ENCODE measurements around the gene SLC30A10. TPM values are rescaled to one million over a fixed set of nuclear protein-coding genes. Genes with fewer than 3 reads are reported as not detected.
"Not testable (repeated sequence)": the region's sequence is repeated elsewhere in the genome, so short reads cannot be mapped to it uniquely, and the experiment has no call there.

The SLC30A10 gene
- total RNA-seq, 2 experiments from 2014 or later = not detected

DNA sequence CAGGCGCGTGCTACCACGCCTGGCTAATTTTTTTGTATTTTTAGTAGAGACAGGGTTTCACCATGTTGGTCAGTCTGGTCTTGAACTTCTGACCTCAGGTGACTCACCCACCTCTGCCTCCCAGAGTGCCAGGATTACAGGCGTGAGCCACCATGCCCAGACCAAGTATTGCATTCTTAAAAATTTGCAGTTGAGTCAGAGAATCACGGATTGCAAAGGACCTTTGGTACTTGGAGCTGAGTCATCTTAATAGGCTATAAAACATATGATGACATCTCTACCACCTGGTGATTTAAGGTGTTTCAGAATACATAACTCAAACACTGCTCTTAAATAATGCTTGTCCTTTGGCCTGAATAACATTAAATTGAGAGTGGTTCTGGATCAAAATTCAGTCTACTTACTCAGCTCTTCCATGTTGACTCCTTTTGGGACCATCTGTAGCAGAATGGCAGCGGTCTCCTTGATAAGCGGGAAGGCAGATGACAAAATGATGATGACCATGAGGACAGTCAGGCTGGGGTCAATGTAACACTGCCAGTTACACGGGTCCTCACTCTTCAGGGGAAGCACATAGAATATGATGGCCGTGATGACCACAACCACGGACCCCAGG lies 10.4 kb downstream of the SLC30A10 start:
- peaks cover 11% of the 10 kb centered on the region for H3K27me3 Mint-ChIP-seq (ENCODE audit: low read depth)
- intact Hi-C loops (cut with micrococcal nuclease) = no loop called here
- H3K27ac Mint-ChIP-seq = no peak overlapping the region
- no peak overlapping the region for H3K4me3 Mint-ChIP-seq
- no peaks in the 10 kb centered on the region for H3K9me3 Mint-ChIP-seq
- no peak for DNase-seq
- H3K4me1 Mint-ChIP-seq (ENCODE audit: low read depth) = no peaks in the 10 kb centered on the region
- H3K36me3 Mint-ChIP-seq (ENCODE audit: low read depth) = no peaks in the 10 kb centered on the region
- CTCF ChIA-PET = interaction anchor here (0.6 kb wide), 1 partner anchor 1078 kb away, joined by 4 read pairs; no protein-coding TSS in a partner anchor

DNA sequence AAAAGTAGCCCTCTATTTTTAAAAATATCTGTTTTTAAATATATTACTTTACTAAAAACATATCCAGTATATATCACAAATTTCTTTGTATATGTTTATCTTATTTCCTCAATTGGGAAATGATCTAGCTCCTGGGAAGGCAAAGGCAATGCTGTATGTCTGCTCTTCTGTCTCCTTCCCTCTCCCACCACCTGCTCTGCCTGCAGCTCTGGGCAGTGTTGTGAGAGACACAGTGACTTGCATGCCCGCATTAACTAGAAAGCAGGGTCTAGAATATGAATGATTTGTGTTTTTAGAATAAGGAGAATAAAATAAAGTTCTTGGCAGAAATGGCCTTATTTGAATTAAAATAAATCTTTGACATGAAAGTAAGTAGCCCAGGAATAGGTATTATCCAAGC lies 11.1 kb downstream of the SLC30A10 start:
- DNase-seq = no peak
- Mint-ChIP-seq H3K27ac (no peak overlapping the region), H3K27me3 (ENCODE audit: low read depth) (peaks cover 7% of the 10 kb centered on the region), H3K36me3 (ENCODE audit: low read depth) (no peaks in the 10 kb centered on the region), H3K4me3 (no peak overlapping the region), H3K4me1 (ENCODE audit: low read depth) (no peaks in the 10 kb centered on the region), H3K9me3 (no peaks in the 10 kb centered on the region)
- CTCF ChIA-PET = interaction anchor here (0.6 kb wide), 1 partner anchor 1078 kb away, joined by 4 read pairs; no protein-coding TSS in a partner anchor
- intact Hi-C loops (cut with micrococcal nuclease) = no loop called here

DNA sequence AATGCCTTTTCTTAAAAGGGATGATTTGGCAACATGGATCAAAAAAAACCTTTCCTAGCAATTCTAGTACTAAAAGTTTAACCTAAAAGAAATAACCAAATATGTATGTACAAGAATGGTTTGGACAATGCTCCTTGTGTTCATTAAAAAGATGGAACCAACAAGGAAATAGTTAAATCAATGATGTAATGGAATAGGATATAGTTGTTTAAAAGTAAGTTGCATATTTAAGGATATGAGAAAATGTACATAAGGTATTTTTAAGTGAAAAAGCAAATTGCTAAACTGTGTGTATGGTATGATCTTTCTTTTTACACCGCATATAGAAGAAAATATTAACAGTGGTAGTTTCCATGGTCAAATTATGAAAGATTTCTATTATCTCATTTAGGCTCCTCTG lies 12.1 kb downstream of the SLC30A10 start:
- CTCF ChIA-PET = no interaction called here
- no peak overlapping the region for H3K4me3 Mint-ChIP-seq

DNA sequence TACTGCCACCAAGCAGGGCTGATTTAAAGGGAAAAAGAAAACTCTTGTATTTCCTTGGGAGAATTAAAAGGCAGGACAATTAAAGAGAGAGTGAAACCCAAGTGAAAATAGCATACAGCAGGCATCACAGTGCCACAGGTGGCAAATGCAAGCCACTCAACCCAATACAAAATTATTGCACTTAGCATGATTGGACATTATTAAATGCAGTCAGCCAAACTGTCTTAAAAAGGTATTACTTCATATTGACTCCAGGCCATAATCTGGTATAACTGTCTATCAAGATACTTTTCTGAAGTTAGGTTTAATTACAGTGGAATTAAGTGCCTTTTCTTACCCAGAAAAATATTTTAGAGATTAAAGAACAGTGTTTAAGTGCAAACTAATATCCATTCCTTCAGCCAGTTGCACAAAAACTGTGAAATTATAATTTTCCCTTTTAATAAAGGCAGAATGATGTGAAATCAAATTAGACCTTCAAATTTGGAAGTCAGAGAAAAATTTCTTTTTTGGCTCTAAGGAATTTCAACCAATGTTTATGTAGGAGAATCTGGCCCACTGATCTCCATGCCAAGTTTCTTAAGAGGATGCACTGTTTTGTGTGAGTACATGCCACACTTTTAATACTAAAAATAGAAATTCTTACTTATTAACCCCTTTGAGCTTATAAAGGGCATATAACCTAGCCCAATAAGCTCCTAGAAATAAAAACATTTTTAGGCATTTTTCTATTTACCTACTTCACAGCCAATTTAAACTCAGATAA lies 15.2 kb downstream of the SLC30A10 start:
- Mint-ChIP-seq H3K36me3 (ENCODE audit: low read depth) (no peaks in the 10 kb centered on the region), H3K4me1 (ENCODE audit: low read depth) (no peaks in the 10 kb centered on the region), H3K27me3 (ENCODE audit: low read depth) (peaks cover 6% of the 10 kb centered on the region), H3K9me3 (no peaks in the 10 kb centered on the region), H3K27ac (no peak overlapping the region), H3K4me3 (no peak overlapping the region)
- intact Hi-C loops (cut with micrococcal nuclease) = no loop called here
- CTCF ChIA-PET = interaction anchor here (0.6 kb wide), 1 partner anchor 460 kb away, joined by 3 read pairs; no protein-coding TSS in a partner anchor
- DNase-seq = no peak

More for the DNA sequence above, 12.1 kb downstream of the SLC30A10 start:
- DNase-seq = no peak
- intact Hi-C loops (cut with micrococcal nuclease) = no loop called here
- Mint-ChIP-seq H3K36me3 (ENCODE audit: low read depth) (no peaks in the 10 kb centered on the region), H3K4me1 (ENCODE audit: low read depth) (no peaks in the 10 kb centered on the region), H3K27ac (no peak overlapping the region), H3K9me3 (no peaks in the 10 kb centered on the region), H3K27me3 (ENCODE audit: low read depth) (peaks cover 7% of the 10 kb centered on the region)

DNA sequence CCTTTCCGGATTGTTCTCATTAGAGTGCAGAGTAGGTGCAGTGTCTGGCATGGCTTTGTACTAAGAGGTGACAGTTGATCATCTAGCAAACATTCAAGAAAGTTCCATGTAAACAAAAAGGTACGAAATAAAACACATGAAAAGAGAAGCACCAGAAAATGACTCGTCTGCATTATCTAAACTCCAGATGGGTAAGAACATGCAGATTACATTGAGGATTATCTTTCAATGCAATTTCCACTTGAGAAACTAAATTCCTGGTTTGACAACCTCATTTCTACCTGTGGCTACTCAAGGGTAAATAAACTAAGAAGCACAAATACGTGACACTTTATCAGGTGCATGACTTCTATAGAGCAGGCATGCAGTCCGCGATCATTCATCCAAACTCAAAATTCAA lies 17.6 kb downstream of the SLC30A10 start:
- CTCF ChIA-PET = no interaction called here
- no peak for DNase-seq
- H3K4me1 Mint-ChIP-seq (ENCODE audit: low read depth) = no peaks in the 10 kb centered on the region
- H3K27me3 Mint-ChIP-seq (ENCODE audit: low read depth) = peaks cover 12% of the 10 kb centered on the region
- intact Hi-C loops (cut with micrococcal nuclease) = no loop called here
- H3K27ac Mint-ChIP-seq = no peak overlapping the region
- H3K36me3 Mint-ChIP-seq (ENCODE audit: low read depth) = no peaks in the 10 kb centered on the region
- no peaks in the 10 kb centered on the region for H3K9me3 Mint-ChIP-seq
- H3K4me3 Mint-ChIP-seq = no peak overlapping the region

DNA sequence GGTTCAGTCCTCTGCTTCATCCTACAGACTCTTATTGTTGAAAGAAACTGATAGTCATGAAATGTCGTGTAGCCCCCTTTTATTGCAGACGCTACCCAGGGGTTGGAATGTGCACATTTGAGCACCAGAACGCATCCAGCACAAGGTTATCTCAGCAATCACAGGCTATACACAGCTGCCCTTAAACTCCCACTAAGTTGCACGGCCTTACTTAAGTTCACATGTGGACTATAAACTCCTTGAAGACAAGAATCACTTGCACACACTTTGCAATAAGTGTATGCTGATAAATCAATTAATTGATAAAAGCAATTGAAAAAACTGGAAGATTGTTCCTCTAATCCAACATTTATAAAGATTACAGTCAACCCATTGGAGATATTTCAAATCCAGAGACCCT lies 18.9 kb downstream of the SLC30A10 start:
- Mint-ChIP-seq H3K9me3 (no peaks in the 10 kb centered on the region), H3K4me3 (no peak overlapping the region), H3K36me3 (ENCODE audit: low read depth) (no peaks in the 10 kb centered on the region), H3K27me3 (ENCODE audit: low read depth) (peaks cover 16% of the 10 kb centered on the region), H3K4me1 (ENCODE audit: low read depth) (no peaks in the 10 kb centered on the region), H3K27ac (no peak overlapping the region)
- intact Hi-C loops (cut with micrococcal nuclease) = no loop called here
- no peak for DNase-seq
- CTCF ChIA-PET = no interaction called here

DNA sequence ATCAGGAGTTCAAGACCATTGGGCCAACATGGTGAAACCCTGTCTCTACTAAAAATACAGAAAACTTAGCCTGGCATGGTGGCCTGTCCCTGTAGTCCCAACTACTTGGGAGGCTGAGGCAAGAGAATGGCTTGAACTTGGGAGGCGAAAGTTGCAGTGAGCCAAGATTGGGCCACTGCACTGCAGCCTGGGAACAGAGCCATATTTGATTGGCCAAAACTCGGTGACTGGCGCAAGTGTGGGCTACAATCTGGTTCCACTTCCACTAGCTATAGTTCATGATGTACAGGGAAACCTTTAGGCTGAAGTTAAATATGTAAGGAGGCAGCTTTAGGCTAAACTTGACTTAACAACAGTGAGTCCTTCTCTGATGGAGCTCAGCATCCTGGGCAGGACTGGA lies 20.2 kb downstream of the SLC30A10 start:
- Mint-ChIP-seq H3K27ac (no peak overlapping the region), H3K27me3 (ENCODE audit: low read depth) (peaks cover 16% of the 10 kb centered on the region), H3K4me3 (no peak overlapping the region), H3K4me1 (ENCODE audit: low read depth) (no peaks in the 10 kb centered on the region), H3K9me3 (no peaks in the 10 kb centered on the region), H3K36me3 (ENCODE audit: low read depth) (no peaks in the 10 kb centered on the region)
- intact Hi-C loops (cut with micrococcal nuclease) = no loop called here
- DNase-seq = no peak
- CTCF ChIA-PET = no interaction called here

DNA sequence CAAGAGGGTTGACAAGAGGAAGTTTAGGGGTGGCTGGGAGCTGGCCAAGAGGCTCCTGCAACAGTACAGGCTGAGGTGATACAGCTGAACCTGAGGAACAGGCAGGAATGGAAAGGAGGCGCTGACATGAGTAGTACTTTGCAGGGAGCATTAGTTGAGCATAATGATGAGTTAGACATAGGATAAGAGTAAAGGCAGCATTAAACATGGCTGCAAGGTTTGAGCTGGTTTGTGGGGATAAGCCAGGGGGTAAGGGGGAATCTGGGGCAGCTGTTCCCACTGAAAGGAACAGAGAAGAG lies 20.6 kb downstream of the SLC30A10 start:
- intact Hi-C loops (cut with micrococcal nuclease) = no loop called here
- H3K27ac Mint-ChIP-seq = no peak overlapping the region

DNA sequence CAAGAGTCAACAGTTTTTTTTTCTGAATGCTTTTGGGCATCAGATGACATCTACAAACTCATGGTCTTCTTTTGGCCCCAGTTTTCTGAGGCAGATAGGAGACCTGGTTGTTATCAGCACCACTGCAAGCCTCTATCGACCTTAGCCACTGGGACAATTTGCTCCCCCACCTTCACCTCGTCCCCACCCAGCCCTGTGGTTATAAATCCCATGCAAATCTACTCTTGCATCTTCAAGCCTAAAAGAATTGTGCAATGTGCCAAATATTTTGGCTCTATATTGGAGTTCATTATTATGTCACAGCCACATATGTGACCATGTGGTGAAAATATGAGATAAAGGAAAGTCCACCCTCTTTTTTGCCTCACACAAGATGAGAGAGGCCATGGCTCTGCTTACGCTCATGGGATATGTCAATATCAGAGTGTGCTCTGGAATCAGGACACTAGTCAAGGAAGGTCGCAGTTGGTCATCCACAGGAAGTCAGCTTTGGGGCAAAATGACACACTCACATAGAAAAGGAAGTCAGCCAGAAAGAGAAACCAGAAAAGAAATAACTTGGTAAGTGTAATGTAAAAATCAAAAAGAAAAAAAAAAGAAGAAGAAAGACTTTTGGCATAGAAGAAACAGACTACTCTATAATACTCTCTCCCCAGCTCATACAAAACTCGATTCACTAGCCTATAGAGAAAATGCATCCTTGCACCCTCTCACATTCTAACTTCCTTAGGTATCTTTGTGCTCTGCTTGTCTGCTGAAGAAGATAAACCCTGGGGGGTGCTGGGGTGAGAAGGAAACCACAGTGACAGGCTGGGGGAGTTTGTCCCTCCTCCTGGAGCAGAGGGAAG lies 21.2 kb downstream of the SLC30A10 start:
- H3K36me3 Mint-ChIP-seq (ENCODE audit: low read depth) = no peaks in the 10 kb centered on the region
- H3K27ac Mint-ChIP-seq = no peak overlapping the region
- DNase-seq = no peak
- no peak overlapping the region for H3K4me3 Mint-ChIP-seq
- no peaks in the 10 kb centered on the region for H3K4me1 Mint-ChIP-seq (ENCODE audit: low read depth)
- CTCF ChIA-PET = no interaction called here
- peaks cover 18% of the 10 kb centered on the region for H3K27me3 Mint-ChIP-seq (ENCODE audit: low read depth)
- no peaks in the 10 kb centered on the region for H3K9me3 Mint-ChIP-seq
- intact Hi-C loops (cut with micrococcal nuclease) = no loop called here

More for the DNA sequence above, 20.6 kb downstream of the SLC30A10 start:
- Mint-ChIP-seq H3K9me3 (no peaks in the 10 kb centered on the region), H3K27me3 (ENCODE audit: low read depth) (peaks cover 18% of the 10 kb centered on the region), H3K4me1 (ENCODE audit: low read depth) (no peaks in the 10 kb centered on the region), H3K36me3 (ENCODE audit: low read depth) (no peaks in the 10 kb centered on the region), H3K4me3 (no peak overlapping the region)
- CTCF ChIA-PET = no interaction called here
- DNase-seq = no peak

DNA sequence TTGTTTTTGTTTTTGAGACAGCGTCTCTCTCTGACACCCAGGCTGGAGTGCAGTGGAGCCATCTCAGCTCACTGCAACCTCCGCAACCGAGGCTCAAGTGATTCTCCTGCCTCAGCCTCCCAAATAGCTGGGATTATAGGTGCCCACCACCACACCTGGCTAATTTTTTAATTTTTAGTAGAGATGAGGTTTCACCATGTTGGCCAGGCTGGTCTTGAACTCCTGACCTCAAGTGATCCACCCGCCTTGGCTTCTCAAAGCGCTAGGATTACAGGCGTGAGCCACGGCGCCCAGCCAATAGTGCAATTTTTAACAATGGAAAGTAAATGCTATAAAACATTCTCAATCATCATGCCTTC lies 21.8 kb downstream of the SLC30A10 start:
- H3K27ac Mint-ChIP-seq; CTCF ChIA-PET; H3K4me3 Mint-ChIP-seq; DNase-seq; H3K36me3 Mint-ChIP-seq (ENCODE audit: low read depth); intact Hi-C loops (cut with micrococcal nuclease); H3K9me3 Mint-ChIP-seq; H3K4me1 Mint-ChIP-seq (ENCODE audit: low read depth): not testable (repeated sequence)
- peaks cover 18% of the 10 kb centered on the region for H3K27me3 Mint-ChIP-seq (ENCODE audit: low read depth)

DNA sequence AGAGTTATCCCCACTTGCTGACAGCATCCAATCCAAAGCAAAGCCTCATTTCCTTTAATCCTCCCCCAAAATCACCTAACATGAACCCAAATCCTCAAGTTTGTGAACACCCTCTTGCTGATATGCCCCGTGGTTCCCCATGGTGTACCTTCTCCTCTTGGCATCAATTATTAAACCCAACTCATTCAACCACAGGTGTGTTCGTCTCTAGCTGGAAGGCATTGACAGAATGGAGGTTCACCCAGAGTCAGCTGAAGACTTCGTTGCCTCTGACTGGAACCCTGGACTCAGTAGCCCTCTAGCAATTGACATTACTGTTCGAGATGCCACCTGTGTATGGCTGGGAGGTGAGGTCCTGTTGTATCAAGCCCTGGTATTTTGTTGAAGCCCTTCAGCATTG lies 22.8 kb downstream of the SLC30A10 start:
- H3K27me3 Mint-ChIP-seq (ENCODE audit: low read depth) = peaks cover 15% of the 10 kb centered on the region
- intact Hi-C loops (cut with micrococcal nuclease) = no loop called here
- CTCF ChIA-PET = no interaction called here
- DNase-seq = no peak
- no peaks in the 10 kb centered on the region for H3K9me3 Mint-ChIP-seq
- H3K36me3 Mint-ChIP-seq (ENCODE audit: low read depth) = no peaks in the 10 kb centered on the region
- H3K4me1 Mint-ChIP-seq (ENCODE audit: low read depth) = no peaks in the 10 kb centered on the region
- H3K4me3 Mint-ChIP-seq = no peak overlapping the region
- no peak overlapping the region for H3K27ac Mint-ChIP-seq

DNA sequence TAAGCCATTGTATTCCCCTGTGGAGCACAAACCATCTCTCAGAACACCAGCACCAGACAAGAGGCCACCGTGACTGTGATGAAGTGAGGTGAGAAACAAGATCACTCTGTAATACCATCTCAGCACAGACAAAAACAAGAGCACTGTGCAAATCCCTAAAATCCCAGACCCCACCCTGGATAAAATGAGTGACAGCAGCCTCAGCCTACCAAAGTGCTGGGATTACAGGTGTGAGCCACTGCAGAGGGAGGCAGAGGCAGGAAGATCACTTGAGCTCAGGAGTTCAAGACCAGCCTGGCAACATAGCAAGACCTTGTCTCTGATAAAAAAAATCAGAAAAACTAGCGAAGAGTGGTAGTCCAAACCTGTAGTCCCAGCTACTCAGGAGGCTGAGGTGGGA lies 23.4 kb downstream of the SLC30A10 start:
- no peak for DNase-seq
- Mint-ChIP-seq H3K36me3 (ENCODE audit: low read depth) (no peaks in the 10 kb centered on the region), H3K27me3 (ENCODE audit: low read depth) (peaks cover 17% of the 10 kb centered on the region), H3K4me1 (ENCODE audit: low read depth) (no peaks in the 10 kb centered on the region), H3K9me3 (no peaks in the 10 kb centered on the region), H3K4me3 (no peak overlapping the region), H3K27ac (no peak overlapping the region)
- intact Hi-C loops (cut with micrococcal nuclease) = loop anchor here (5.0 kb wide), 1 partner anchor 487 kb away; no protein-coding TSS in a partner anchor
- CTCF ChIA-PET = interaction anchor here (0.6 kb wide), 2 partner anchors 27 to 663 kb away, joined by 3 read pairs; no protein-coding TSS in a partner anchor
